Neuronal stem cell (in vitro differentiated cells): ENCODE data around the gene CSF3R.
A peak's percentile ranks its signal among the peaks of the same experiment; 100 is the strongest.

ENCODE experiments used
- DNase-seq: peaks from one replicate; pipeline ENCODE4 v3.0.0-alpha.2; 2013; ENCODE audit warnings: low spot score
- H2AFZ ChIP-seq: one replicate; pipeline ENCODE4 v1.6.1; 2013; ENCODE audit warnings: mild to moderate bottlenecking, low read length, inconsistent platforms
- H2AK5ac ChIP-seq: 2 replicates; pipeline ENCODE4 v1.6.1; 2013; ENCODE audit warnings: low read depth, mild to moderate bottlenecking, inconsistent platforms, low read length, moderate library complexity, mixed read lengths
- H2BK120ac ChIP-seq: 2 replicates; pipeline ENCODE4 v1.6.1; 2013; ENCODE audit warnings: low read depth, mild to moderate bottlenecking, inconsistent platforms, low read length, moderate library complexity, mixed read lengths
- H2BK12ac ChIP-seq: one replicate; pipeline ENCODE4 v1.6.1; 2013; ENCODE audit warnings: low read length, inconsistent platforms
- H2BK15ac ChIP-seq: 2 replicates; pipeline ENCODE4 v1.6.1; 2013; ENCODE audit warnings: mild to moderate bottlenecking, low read length, inconsistent platforms, mixed read lengths
- H2BK5ac ChIP-seq: one replicate; pipeline ENCODE4 v1.6.1; 2013; ENCODE audit warnings: inconsistent platforms, mild to moderate bottlenecking, low read length, moderate library complexity
- H3K14ac ChIP-seq: one replicate; pipeline ENCODE4 v1.6.1; 2013; ENCODE audit warnings: low read length, inconsistent platforms
- H3K18ac ChIP-seq: 2 replicates; pipeline ENCODE4 v1.6.1; 2013; ENCODE audit warnings: low read length, inconsistent platforms
- H3K23ac ChIP-seq: 2 replicates; pipeline ENCODE4 v1.6.1; 2013; ENCODE audit warnings: low read depth, mild to moderate bottlenecking, mixed read lengths, low read length, inconsistent platforms; ENCODE audit not compliant: poor library complexity
- H3K27ac ChIP-seq: replicated peaks from 3 replicates; pipeline ENCODE4 v1.5.1; 2013; ENCODE audit warnings: low read length, inconsistent platforms
- H3K27me3 ChIP-seq, 3 experiments: 2 replicates each; pipeline ENCODE4 v1.6.1; 2013; ENCODE audit warnings: low read length in 3 of 3, mild to moderate bottlenecking in 2 of 3, inconsistent platforms in 1 of 3, low read depth in 1 of 3, mixed read lengths in 1 of 3, moderate library complexity in 1 of 3; ENCODE audit not compliant: control insufficient read depth in 3 of 3, insufficient read depth in 3 of 3
- H3K36me3 ChIP-seq, 2 donors: replicated peaks in 1 of 2; 2 replicates each; pipeline ENCODE4 v1.6.1; 2013; ENCODE audit warnings: low read length in 2 of 2; ENCODE audit not compliant: control insufficient read depth in 2 of 2, insufficient read depth in 2 of 2
- H3K4ac ChIP-seq: 2 replicates; pipeline ENCODE4 v1.6.1; 2013; ENCODE audit warnings: inconsistent platforms, mild to moderate bottlenecking, low read length, moderate library complexity
- H3K4me1 ChIP-seq, 2 donors: 1 replicate in 1 of 2; 2 replicates in 1 of 2; pipeline ENCODE4 v1.6.1; 2013; ENCODE audit warnings: low read length in 2 of 2, low read depth in 1 of 2; ENCODE audit not compliant: control insufficient read depth in 2 of 2, insufficient read depth in 1 of 2
- H3K4me2 ChIP-seq: one replicate; pipeline ENCODE4 v1.6.1; 2013; ENCODE audit warnings: mild to moderate bottlenecking, low read length, inconsistent platforms; ENCODE audit not compliant: insufficient read depth, poor library complexity, severe bottlenecking
- H3K4me3 ChIP-seq, 2 donors: 2 replicates each; pipeline ENCODE4 v1.5.1; 2013; ENCODE audit warnings: low read length in 2 of 2, mild to moderate bottlenecking in 2 of 2, inconsistent platforms in 1 of 2, moderate library complexity in 1 of 2
- H3K79me1 ChIP-seq: one replicate; pipeline ENCODE4 v1.6.1; 2013; ENCODE audit warnings: low read depth, mild to moderate bottlenecking, inconsistent platforms, low read length, moderate library complexity
- H3K9ac ChIP-seq: one replicate; pipeline ENCODE4 v1.6.1; 2013; ENCODE audit warnings: mild to moderate bottlenecking, low read depth, low read length, inconsistent platforms; ENCODE audit not compliant: poor library complexity
- H3K9me3 ChIP-seq, 2 donors: replicated peaks in 1 of 2; 2 replicates each; pipeline versions ENCODE3 to v1.6.1; 2013; ENCODE audit warnings: low read length in 2 of 2, mild to moderate bottlenecking in 2 of 2, inconsistent platforms in 1 of 2, low read depth in 1 of 2, mixed read lengths in 1 of 2, moderate library complexity in 1 of 2; ENCODE audit not compliant: control insufficient read depth in 2 of 2, insufficient read depth in 1 of 2
- H4K8ac ChIP-seq: one replicate; pipeline ENCODE4 v1.6.1; 2013; ENCODE audit warnings: low read depth, mild to moderate bottlenecking, inconsistent platforms, low read length, moderate library complexity
- H4K91ac ChIP-seq: one replicate; pipeline ENCODE4 v1.6.1; 2013; ENCODE audit warnings: low read length, low read depth, mild to moderate bottlenecking, inconsistent platforms; ENCODE audit not compliant: poor library complexity
- WGBS, 2 donors: extraction: QIAGEN DNeasy Blood & Tissue Kit; methylation state at CpG; one replicate each; pipeline ENCODE4 v1.1.7; 2013; ENCODE audit warnings: missing lambda C conversion rate in 2 of 2, mixed read lengths in 1 of 2; ENCODE audit not compliant: insufficient read length in 2 of 2, insufficient replicate concordance in 1 of 2; ENCODE audit errors: extremely low coverage in 2 of 2; 5-methylcytosine and 5-hydroxymethylcytosine counted together

Gene CSF3R

DNA sequence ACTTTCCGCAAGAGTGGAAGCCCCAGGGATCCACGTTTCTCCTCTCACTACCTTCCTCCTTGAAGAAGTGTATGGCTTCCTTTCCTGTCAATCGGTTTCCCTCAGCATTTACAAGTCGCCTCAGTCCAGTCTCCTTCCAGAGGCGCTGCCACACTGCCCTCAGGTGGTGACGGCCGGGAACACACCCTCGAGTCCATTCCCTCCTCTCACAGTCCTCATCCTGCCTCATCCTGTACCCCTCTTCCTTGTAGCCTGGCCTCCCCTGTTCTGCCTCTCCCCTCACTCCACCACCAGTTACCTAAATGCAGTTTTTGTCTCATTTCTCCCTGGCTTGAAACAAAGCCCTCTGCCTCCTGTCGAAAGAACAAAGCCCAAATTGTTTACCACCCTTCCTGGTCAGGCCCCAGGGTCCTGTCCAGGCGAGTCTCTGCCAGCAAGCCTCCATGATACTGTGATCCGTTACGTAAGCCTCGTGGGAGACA, 61.8 kb downstream of the CSF3R start:
- H4K8ac ChIP-seq, result no peak overlapping the region
- H3K9ac ChIP-seq, result no peak overlapping the region
- H2BK12ac ChIP-seq, result no peak overlapping the region
- DNase-seq, result peak; percentile 80
- no peaks in the 10 kb centered on the region for H3K4me1 ChIP-seq
- peaks cover 7 to 51% of the 10 kb centered on the region in 2 donors for H3K36me3 ChIP-seq
- no peak overlapping the region for H3K4me3 ChIP-seq
- no peak overlapping the region for H3K23ac ChIP-seq
- no peak overlapping the region for H4K91ac ChIP-seq
- H2BK5ac ChIP-seq, result no peak overlapping the region
- H2BK120ac ChIP-seq, result no peak overlapping the region
- no peak overlapping the region for H3K4me2 ChIP-seq
- no peaks in the 10 kb centered on the region for H3K9me3 ChIP-seq
- no peak overlapping the region for H2AFZ ChIP-seq
- no peak overlapping the region for H2AK5ac ChIP-seq
- no peak overlapping the region for H3K14ac ChIP-seq
- no peaks in the 10 kb centered on the region for H3K79me1 ChIP-seq
- H3K27me3 ChIP-seq, result no peaks in the 10 kb centered on the region
- H2BK15ac ChIP-seq, result peak overlapping the region; percentile 34
- no peak overlapping the region for H3K18ac ChIP-seq
- no peak overlapping the region for H3K27ac ChIP-seq
- WGBS, 2 donors, result no CpG with 5 or more reads among the region's 13 CpGs
- no peak overlapping the region for H3K4ac ChIP-seq

DNA sequence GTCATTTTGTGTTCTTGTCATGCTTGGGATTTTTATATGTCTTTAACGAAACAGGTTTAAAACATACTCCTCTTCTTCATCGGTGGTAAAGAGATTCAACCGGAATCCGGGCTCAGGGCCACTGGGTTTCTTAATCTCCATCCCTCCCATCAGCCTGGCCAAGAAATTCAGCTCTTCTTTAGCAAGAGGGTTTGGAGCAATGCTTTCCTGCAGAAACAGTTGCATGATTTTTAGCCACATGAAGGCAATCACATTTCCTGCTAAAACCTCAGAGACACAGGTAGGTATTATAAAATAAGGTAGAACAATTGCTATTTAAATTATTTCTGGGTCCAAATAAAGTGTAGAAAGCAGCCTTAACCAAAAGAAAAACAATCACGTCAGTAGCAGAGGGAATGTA, 62.3 kb downstream of the CSF3R start:
- H3K27ac ChIP-seq, result no peak overlapping the region
- H4K8ac ChIP-seq, result no peak overlapping the region
- H3K4ac ChIP-seq, result no peak overlapping the region
- no CpG with 5 or more reads among the region's 5 CpGs for WGBS, 2 donors
- no peak overlapping the region for H2BK5ac ChIP-seq
- H3K79me1 ChIP-seq, result no peaks in the 10 kb centered on the region
- no peak overlapping the region for H2BK12ac ChIP-seq
- H3K9ac ChIP-seq, result no peak overlapping the region
- no peak overlapping the region for H2BK15ac ChIP-seq
- H3K36me3 ChIP-seq, result peaks cover 7 to 54% of the 10 kb centered on the region in 2 donors
- no peaks in the 10 kb centered on the region for H3K27me3 ChIP-seq
- H3K18ac ChIP-seq, result no peak overlapping the region
- no peak overlapping the region for H3K23ac ChIP-seq
- no peak overlapping the region for H2BK120ac ChIP-seq
- no peak overlapping the region for H2AK5ac ChIP-seq
- H3K4me3 ChIP-seq, result no peak overlapping the region
- H3K9me3 ChIP-seq, result no peaks in the 10 kb centered on the region
- DNase-seq, result no peak
- no peak overlapping the region for H4K91ac ChIP-seq
- H3K14ac ChIP-seq, result no peak overlapping the region
- H3K4me1 ChIP-seq, result no peaks in the 10 kb centered on the region
- no peak overlapping the region for H3K4me2 ChIP-seq
- H2AFZ ChIP-seq, result no peak overlapping the region

DNA sequence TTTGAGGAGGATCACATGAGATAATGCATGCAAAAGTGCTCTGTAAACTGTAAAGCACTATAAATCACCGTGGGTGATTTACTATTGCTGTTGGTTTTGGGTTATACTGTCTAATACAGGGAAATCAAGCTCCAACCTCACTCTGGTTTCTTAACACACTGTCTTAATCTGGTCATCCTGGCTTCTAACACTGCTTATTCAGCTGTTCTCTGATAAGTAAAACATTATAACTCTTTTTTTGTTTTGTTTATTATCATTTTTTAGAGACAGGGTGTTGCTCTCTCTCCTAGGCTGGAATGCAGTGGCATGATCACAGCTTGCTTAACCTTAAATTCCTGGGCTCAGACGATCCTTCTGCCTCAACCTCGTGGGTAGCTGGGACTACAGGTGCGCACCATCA, 63.1 kb downstream of the CSF3R start:
- WGBS, 2 donors, result no CpG with 5 or more reads among the region's 4 CpGs
- H3K18ac ChIP-seq, result no peak overlapping the region
- H2AK5ac ChIP-seq, result no peak overlapping the region
- H4K91ac ChIP-seq, result no peak overlapping the region
- no peak overlapping the region for H3K4me3 ChIP-seq
- H3K4me1 ChIP-seq, result no peaks in the 10 kb centered on the region
- H2AFZ ChIP-seq, result no peak overlapping the region
- H3K4me2 ChIP-seq, result no peak overlapping the region
- H2BK5ac ChIP-seq, result no peak overlapping the region
- no peak overlapping the region for H3K14ac ChIP-seq
- peaks cover 7 to 54% of the 10 kb centered on the region in 2 donors for H3K36me3 ChIP-seq
- H3K23ac ChIP-seq, result no peak overlapping the region
- no peak overlapping the region for H3K4ac ChIP-seq
- no peak overlapping the region for H3K27ac ChIP-seq
- no peak overlapping the region for H2BK12ac ChIP-seq
- DNase-seq, result no peak
- no peak overlapping the region for H2BK120ac ChIP-seq
- no peak overlapping the region for H2BK15ac ChIP-seq
- no peak overlapping the region for H4K8ac ChIP-seq
- H3K27me3 ChIP-seq, result no peaks in the 10 kb centered on the region
- H3K79me1 ChIP-seq, result no peaks in the 10 kb centered on the region
- no peak overlapping the region for H3K9ac ChIP-seq
- H3K9me3 ChIP-seq, result no peaks in the 10 kb centered on the region

DNA sequence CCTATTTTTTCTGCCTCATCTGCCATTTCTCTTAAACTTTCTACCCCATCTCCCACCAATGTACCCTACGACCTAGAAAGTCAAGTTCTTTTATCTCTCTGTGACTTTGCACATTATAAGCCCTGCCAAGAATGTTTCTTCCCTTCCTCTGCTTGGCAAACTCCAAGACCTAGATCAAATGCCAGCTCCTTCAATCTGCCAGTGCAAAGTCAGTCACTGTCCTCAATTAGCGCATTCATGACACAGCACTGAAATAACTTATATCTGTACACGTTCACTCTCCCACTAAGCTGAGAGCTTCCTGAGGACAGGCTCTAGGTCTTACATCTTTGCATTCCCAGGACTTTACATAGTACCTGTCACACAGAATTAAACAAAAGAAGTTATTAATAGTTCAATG, 63.6 kb downstream of the CSF3R start:
- Histone ChIP-seq H3K4me2 (no peak overlapping the region), H2BK12ac (no peak overlapping the region), H3K23ac (no peak overlapping the region), H3K27me3 (no peaks in the 10 kb centered on the region), H2AK5ac (no peak overlapping the region), H4K91ac (no peak overlapping the region), H2AFZ (no peak overlapping the region), H3K4me1 (no peaks in the 10 kb centered on the region), H3K4ac (no peak overlapping the region), H3K4me3 (no peak overlapping the region), H3K27ac (no peak overlapping the region), H3K14ac (no peak overlapping the region), H3K36me3 (peaks cover 7 to 54% of the 10 kb centered on the region in 2 donors), H3K18ac (no peak overlapping the region), H3K9ac (no peak overlapping the region), H3K9me3 (no peaks in the 10 kb centered on the region), H2BK5ac (no peak overlapping the region), H2BK120ac (no peak overlapping the region), H4K8ac (no peak overlapping the region), H2BK15ac (no peak overlapping the region), H3K79me1 (no peaks in the 10 kb centered on the region)
- no CpG with 5 or more reads among the region's 3 CpGs for WGBS, 2 donors
- DNase-seq, result no peak
